Measurements from ENCODE around the gene ECE1.

ECE1 gene

DNA sequence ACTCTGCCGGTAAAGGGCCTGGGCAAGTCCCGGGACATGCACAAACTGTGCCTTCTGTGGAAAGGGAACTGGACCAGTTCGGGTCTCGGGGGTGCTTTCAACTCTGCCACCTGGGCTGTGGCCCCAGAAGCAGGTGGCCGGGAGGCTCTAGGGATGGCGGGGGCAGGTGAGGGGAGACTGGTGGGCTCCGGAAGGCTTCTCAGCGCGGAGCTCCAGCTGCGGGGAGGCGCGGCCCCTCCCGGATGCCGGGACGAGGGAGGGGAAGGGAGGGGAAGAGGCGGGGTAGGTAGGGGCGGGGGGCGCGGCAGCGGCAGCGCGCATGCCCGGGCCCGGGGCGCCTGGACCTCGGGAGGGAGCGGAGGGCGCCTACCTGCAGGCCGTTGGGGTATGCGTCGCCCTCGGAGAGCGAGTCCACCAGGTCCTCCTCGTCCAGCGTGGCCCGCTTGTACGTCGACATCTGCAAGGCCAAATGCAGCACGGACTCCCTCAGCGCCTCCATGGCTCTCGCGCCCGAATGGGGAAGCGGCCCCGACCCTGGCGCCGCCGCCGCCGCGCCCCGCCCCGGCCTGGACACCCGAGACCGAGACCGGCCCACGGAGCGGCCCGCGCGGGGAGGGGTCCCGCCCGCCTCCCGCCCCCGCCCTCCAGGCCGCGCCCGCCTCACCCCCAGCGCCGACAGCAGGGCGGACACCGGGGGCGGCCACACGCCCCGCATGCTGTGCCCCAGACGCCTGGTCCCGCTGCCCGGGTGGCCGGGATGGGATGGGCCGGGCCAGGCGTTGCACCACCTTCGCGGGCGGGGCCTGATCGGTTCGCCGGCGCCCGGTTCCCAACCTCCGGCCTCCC lies at the start of gene ECE1:
Gene ECE1, minus strand, starts transcription at position 764 of the 846 bp plus-strand sequence. Its CDS starts 49 bp downstream, at position 715.
- H3K27ac ChIP-seq: peak within 1 kb of the TSS; percentile 36
- no peak for DNase-seq (ENCODE audit: low read depth, low spot score)

DNA sequence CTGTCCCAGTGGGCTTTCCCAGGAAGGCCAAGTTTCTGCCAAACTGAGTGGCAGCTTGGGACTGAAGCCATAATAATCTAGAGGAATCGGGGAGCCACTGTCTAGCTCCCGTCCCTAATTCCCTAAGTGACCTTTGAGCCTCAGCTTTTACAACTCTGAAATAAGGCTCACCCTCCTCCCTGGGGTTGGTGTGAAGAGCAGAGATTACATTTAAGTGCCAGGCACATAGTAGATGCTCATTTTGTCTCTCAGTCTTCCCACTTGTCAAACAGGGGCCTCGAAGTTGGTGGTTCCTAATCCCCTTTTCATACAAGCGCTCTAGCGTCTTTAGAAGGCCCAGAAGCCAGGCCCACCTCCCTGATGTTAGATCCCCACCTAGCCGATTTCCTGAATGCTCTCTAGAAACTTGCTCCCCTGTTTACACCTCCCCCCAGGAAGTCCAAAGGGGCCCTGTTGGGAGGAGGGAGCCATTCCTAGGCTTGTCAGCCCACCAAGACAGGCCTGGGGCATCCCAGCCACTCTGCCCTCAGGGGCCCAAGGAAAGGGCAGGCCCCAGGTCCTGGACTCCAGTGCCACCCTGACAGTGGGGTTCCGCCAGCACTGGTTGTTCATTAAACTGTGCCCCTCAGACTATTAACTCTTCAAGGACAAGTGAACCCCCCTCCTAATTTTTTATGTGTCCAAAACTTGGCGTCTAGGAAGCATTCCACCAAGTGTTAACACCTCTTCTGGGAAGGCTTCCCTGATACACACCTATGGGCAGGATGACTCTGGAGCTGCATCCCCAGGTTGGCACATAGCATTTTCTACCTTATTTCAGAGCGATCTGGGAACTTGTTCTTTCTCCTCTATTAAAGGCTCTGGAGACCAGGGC lies 49.3 kb upstream of the ECE1 start:
- no peak for DNase-seq (ENCODE audit: low read depth, low spot score)
- no peak overlapping the region for H3K27ac ChIP-seq

DNA sequence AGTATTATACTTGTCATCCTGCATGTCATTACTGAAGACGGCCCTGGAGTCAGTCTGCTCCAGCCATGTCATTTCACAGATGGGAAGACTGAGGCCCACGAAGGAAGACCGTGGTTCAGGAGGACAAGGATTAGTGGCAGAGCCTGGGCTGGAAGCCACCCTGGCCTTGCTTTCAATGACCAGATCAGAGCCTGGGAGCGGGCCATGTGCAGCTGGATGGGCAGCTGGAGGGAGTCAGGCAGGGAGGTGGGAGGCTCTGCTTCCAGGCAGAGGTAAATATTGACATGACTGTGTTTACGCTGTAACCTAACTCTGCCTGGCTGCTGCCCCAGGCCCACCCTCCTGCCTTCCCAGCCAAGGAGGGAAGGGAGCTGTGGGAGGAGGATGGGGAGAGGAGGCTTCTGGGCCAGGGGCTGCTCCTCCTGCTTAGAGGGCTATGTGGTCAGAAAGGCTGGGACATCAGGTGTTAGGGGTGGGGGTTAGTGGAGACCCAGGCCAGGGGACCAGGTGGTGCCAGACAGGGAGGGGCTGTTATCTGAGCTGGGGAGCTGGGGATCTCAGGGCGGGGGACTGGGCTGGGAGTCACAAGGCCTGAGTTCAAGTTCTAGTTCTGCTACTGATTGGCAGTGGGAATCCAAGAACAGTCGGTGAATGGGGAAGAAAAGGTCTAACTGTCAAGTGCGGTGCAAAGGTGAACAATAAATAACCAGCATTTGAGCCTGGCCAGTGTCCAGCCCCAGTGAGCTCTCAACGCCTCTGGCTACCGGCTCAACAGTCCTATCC lies 48.5 kb upstream of the ECE1 start:
- H3K27ac ChIP-seq: no peak overlapping the region
- DNase-seq (ENCODE audit: low read depth, low spot score): no peak

DNA sequence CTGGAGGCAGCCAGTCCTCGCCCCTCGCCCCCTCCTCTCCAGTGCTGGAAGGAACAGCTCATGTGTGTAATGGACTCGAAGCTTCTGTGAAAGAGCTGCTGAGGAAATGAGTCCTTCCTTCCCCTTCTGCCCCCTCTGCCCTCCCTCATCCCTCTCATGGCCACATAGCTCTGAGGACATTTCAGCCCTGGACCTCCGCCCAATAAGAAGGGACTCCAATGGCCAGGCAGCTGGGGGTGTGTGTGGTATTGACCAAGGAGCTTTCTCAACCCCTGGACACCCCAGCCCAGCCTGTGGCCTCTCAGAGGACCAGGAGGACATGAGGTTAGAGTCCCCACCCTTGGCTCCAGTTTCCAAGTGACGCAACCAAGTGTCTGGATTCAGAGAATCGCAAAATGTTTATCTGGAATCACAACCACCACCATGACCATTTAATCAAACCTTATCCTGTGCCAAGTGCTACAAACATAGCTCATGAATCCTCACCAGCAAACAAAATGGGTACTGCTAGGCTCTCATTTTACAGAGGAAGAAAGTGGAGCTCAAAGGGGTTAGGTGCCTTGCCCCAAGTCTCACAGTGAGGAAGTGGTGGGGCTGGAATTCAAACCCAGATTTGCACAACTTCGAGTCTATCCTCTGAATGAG lies 47.8 kb upstream of the ECE1 start:
- DNase-seq (ENCODE audit: low read depth, low spot score): no peak
- no peak overlapping the region for H3K27ac ChIP-seq

DNA sequence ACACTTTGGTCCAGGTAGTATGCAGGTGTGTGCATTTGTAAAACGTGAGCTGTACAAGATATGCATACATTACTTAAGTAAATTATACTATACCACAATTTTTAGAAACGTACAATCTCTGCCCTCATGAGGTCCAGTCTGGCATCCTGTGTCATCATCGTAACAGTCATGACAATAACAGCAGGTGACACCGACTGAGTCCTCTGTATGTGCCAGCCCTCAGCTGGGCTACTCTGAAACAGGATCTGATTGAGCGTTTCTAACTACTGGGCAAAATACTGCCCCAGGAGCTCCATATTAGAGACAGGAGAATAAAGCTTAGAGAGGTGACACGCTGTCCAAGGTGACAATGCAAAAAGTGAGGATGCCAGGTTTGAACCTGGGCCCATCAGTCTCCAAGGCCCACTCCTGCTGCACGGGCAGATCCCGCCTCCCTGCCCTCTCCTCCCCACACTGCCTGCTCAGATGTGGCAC lies 47.2 kb upstream of the ECE1 start:
- DNase-seq (ENCODE audit: low read depth, low spot score): no peak
- H3K27ac ChIP-seq: no peak overlapping the region

GRCh38 chr1:21337010-21337437 lies 46.8 kb upstream of the ECE1 start:
- H3K27ac ChIP-seq: no peak overlapping the region
- DNase-seq (ENCODE audit: low read depth, low spot score): no peak

DNA sequence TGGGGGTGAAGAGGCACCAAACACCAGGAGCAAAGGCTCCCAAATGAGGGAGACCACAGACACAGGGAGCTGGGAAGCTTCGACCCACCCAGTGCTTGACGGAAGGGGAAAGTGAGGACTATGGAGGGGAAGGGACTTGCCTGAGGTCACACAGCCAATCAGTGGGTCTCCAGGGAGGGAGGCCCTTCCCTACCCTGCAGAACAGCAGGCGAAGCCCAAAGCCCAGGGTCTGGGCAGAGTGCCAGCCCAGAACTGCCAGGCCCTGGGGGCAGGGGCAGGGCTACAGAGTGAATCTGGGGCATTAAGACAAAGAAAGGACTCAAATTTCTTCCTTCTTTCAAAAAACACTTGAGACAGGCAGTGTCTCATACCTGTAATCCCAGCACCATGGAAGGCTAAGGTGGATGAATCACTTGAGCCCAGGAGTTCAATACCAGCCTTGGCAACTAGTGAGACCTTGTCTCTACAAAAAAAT lies 45.5 kb upstream of the ECE1 start:
- DNase-seq (ENCODE audit: low read depth, low spot score): no peak
- no peak overlapping the region for H3K27ac ChIP-seq

DNA sequence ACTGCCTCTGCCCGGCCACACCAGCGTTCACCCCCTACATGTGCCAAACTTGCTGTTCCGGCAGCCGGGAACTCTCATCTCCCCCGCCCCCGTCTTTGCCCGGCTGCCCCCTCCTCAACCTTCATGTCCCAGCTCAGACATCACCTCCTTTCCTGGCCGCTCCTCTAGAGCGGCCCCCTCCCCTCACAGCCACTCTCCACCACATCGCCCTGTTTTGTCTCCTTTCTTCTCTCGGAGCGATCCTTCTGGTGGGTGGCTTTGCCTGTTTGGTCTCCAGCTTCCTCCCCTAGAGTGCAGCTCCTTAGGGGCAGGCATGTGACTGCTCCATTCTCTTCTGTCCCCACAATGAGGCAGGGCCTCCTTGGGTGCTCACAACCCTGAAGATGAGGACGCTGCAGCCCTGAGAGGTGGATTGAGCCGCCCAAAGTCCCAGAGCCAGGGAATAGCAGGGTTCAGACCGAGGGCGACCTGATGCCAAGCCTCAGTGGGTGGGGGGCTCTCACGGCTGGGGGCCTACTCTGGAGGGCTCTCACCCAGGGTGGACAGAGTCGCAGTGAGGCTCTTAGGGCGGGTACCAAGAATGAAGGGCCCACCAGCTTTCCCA lies 44.9 kb upstream of the ECE1 start:
- H3K27ac ChIP-seq: peak overlapping the region; percentile 63
- DNase-seq (ENCODE audit: low read depth, low spot score): no peak

- no peak for DNase-seq (ENCODE audit: low read depth, low spot score)
- peak overlapping the region; percentile 63 for H3K27ac ChIP-seq
Measured at GRCh38 chr1:21334214-21335087, 44.2 kb upstream of the ECE1 start.

GRCh38 chr1:21333824-21334213 lies 43.6 kb upstream of the ECE1 start:
- no peak for DNase-seq (ENCODE audit: low read depth, low spot score)
- H3K27ac ChIP-seq: peak overlapping the region; percentile 63

DNA sequence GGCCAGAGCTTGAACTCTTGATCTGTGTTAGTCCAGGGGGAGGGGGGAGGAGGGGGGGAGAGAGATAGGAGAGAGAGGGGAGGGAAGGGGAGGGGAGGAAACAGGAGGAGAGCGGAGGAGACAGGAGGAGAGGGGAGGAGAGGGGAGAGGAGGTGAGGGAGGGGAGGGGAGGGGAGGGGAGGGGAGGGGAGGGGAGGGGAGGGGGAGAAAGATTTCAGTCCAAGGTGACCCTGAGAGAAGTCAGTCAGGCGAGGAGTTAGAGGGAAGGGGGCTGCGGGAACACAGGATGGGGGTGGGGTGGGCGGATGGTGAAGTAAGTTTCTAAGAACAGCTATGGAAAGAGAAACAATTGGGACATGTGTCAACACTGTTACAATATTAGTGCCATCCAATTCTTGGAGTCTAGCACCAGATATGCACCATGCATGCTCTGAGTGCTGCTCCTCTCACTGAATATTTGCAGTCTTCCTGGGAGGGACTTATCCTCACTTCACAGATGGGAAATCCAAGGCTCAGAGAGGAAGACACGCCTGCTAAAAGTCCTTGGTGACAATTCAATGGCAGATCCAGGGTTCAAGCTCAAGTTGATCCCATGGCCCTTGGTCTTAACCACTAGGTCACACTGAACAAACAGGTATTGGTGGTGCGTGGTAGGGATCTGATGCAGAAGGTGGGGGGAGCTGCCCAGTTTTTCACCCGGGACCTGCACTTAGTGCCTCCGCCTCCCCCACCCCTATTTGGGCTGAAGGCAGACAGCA lies 42.5 kb upstream of the ECE1 start:
- H3K27ac ChIP-seq: no peak overlapping the region
- DNase-seq (ENCODE audit: low read depth, low spot score): no peak

DNA sequence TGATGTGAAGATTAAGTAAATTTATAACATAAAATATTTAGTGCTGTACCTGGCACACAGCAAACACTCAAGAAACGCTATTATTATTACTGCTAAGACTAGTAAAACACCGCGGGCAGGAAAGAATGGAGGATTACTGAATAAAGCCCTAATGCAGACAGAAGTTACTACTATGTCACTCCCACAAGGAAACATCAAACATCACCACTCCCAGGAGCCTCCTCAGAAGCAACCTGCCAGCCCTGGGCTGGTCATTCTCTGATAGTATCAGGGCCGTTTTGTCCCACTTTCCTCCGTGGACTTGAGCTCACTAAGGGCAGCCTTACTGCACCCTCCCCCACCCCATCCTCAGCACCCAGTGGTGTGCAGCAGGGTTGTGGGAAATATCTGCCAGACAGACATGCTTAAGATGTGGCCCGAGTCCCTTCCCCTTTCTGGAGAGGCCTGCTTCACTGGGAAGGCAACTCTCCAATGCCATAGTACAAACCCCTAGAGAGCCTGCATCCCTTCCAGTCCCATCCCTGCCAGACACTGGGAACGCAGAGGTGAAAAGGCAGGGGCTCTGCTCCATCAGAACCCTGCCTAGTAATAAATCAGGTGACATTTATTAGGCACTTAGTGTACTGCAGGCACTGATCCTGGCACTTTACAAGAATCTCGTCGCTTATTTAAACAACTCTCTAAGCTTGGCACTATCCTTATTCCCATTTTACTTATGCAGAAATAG lies 41.7 kb upstream of the ECE1 start:
- no peak for DNase-seq (ENCODE audit: low read depth, low spot score)
- H3K27ac ChIP-seq: no peak overlapping the region

DNA sequence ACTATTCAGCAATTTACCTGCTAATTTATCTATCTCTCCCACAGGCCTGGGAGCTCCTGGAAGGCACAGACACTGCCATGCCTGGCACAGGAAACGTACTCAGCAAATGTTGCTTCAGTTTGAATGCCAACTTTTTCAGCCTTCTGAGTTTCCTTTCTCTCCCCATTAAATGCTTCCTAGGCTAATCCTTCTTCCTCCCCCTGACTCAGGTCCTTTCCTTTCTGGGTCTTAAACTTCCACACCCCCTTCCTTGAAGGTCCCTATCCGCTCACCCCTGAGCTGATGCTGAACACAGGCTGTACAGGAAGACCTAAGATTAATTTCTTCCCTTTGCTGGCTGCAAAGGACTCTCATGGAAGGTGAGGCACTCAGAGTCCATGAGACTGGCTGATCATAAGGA lies 40.3 kb upstream of the ECE1 start:
- no peak for DNase-seq (ENCODE audit: low read depth, low spot score)
- no peak overlapping the region for H3K27ac ChIP-seq

GRCh38 chr1:21329209-21329844 lies 39.1 kb upstream of the ECE1 start:
- DNase-seq (ENCODE audit: low read depth, low spot score): peak; percentile 75
- H3K27ac ChIP-seq: peak overlapping the region; percentile 48

DNA sequence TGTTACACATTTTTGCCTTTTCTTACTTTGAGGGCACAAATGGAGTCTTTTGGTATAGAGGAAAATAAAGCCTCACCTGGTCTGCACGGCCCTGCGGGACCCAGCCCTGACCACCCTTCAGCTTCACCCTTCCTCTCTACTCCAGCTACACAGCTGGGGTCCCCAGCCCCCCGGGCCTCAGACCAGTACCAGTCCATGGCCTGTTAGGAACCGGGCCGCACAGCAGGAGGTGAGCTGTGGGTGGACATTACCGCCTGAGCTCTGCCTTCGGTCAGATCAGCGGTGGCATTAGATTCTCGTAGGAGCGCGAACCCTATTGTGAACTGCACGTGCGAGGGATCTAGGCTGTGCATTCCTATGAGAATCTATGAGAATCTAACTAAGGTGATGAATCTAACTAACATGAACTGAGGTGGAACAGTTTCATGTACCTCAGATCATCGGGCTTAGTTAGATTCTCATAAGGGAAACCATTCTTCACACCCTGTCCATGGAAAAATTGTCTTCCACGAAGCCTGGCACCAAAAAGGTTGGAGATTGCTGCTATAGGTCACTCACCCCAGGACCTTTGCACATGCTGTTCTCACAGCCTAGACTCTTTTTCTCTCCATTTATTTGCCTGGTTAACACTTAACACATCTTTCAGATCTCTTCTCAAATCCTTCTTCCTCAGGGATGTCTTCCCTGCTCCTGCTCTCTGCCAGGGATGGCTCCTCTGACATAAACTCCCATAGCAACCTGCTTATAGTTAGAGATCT lies 37.5 kb upstream of the ECE1 start:
- DNase-seq (ENCODE audit: low read depth, low spot score): no peak
- H3K27ac ChIP-seq: no peak overlapping the region

- no peak for DNase-seq (ENCODE audit: low read depth, low spot score)
- H3K27ac ChIP-seq: no peak overlapping the region
Measured at GRCh38 chr1:21326861-21327344, 36.6 kb upstream of the ECE1 start.

Measured in epithelial cell of prostate (primary cell).